Neuronal stem cell (in vitro differentiated cells): ENCODE data around the gene KCNJ6.
"Not testable (repeated sequence)": the region's sequence is repeated elsewhere in the genome, so short reads cannot be mapped to it uniquely, and the experiment has no call there.

ENCODE experiments used
- DNase-seq: peaks from one replicate; pipeline ENCODE4 v3.0.0-alpha.2; 2013; ENCODE audit warnings: low spot score
- H2AFZ ChIP-seq: one replicate; pipeline ENCODE4 v1.6.1; 2013; ENCODE audit warnings: mild to moderate bottlenecking, low read length, inconsistent platforms
- H2AK5ac ChIP-seq: 2 replicates; pipeline ENCODE4 v1.6.1; 2013; ENCODE audit warnings: low read depth, mild to moderate bottlenecking, inconsistent platforms, low read length, moderate library complexity, mixed read lengths
- H2BK120ac ChIP-seq: 2 replicates; pipeline ENCODE4 v1.6.1; 2013; ENCODE audit warnings: low read depth, mild to moderate bottlenecking, inconsistent platforms, low read length, moderate library complexity, mixed read lengths
- H2BK12ac ChIP-seq: one replicate; pipeline ENCODE4 v1.6.1; 2013; ENCODE audit warnings: low read length, inconsistent platforms
- H2BK15ac ChIP-seq: 2 replicates; pipeline ENCODE4 v1.6.1; 2013; ENCODE audit warnings: mild to moderate bottlenecking, low read length, inconsistent platforms, mixed read lengths
- H2BK5ac ChIP-seq: one replicate; pipeline ENCODE4 v1.6.1; 2013; ENCODE audit warnings: inconsistent platforms, mild to moderate bottlenecking, low read length, moderate library complexity
- H3K14ac ChIP-seq: one replicate; pipeline ENCODE4 v1.6.1; 2013; ENCODE audit warnings: low read length, inconsistent platforms
- H3K18ac ChIP-seq: 2 replicates; pipeline ENCODE4 v1.6.1; 2013; ENCODE audit warnings: low read length, inconsistent platforms
- H3K23ac ChIP-seq: 2 replicates; pipeline ENCODE4 v1.6.1; 2013; ENCODE audit warnings: low read depth, mild to moderate bottlenecking, mixed read lengths, low read length, inconsistent platforms; ENCODE audit not compliant: poor library complexity
- H3K27ac ChIP-seq: replicated peaks from 3 replicates; pipeline ENCODE4 v1.5.1; 2013; ENCODE audit warnings: low read length, inconsistent platforms
- H3K27me3 ChIP-seq, 3 experiments: 2 replicates each; pipeline ENCODE4 v1.6.1; 2013; ENCODE audit warnings: low read length in 3 of 3, mild to moderate bottlenecking in 2 of 3, inconsistent platforms in 1 of 3, low read depth in 1 of 3, mixed read lengths in 1 of 3, moderate library complexity in 1 of 3; ENCODE audit not compliant: control insufficient read depth in 3 of 3, insufficient read depth in 3 of 3
- H3K36me3 ChIP-seq, 2 donors: replicated peaks in 1 of 2; 2 replicates each; pipeline ENCODE4 v1.6.1; 2013; ENCODE audit warnings: low read length in 2 of 2; ENCODE audit not compliant: control insufficient read depth in 2 of 2, insufficient read depth in 2 of 2
- H3K4ac ChIP-seq: 2 replicates; pipeline ENCODE4 v1.6.1; 2013; ENCODE audit warnings: inconsistent platforms, mild to moderate bottlenecking, low read length, moderate library complexity
- H3K4me1 ChIP-seq, 2 donors: 1 replicate in 1 of 2; 2 replicates in 1 of 2; pipeline ENCODE4 v1.6.1; 2013; ENCODE audit warnings: low read length in 2 of 2, low read depth in 1 of 2; ENCODE audit not compliant: control insufficient read depth in 2 of 2, insufficient read depth in 1 of 2
- H3K4me2 ChIP-seq: one replicate; pipeline ENCODE4 v1.6.1; 2013; ENCODE audit warnings: mild to moderate bottlenecking, low read length, inconsistent platforms; ENCODE audit not compliant: insufficient read depth, poor library complexity, severe bottlenecking
- H3K4me3 ChIP-seq, 2 donors: 2 replicates each; pipeline ENCODE4 v1.5.1; 2013; ENCODE audit warnings: low read length in 2 of 2, mild to moderate bottlenecking in 2 of 2, inconsistent platforms in 1 of 2, moderate library complexity in 1 of 2
- H3K79me1 ChIP-seq: one replicate; pipeline ENCODE4 v1.6.1; 2013; ENCODE audit warnings: low read depth, mild to moderate bottlenecking, inconsistent platforms, low read length, moderate library complexity
- H3K9ac ChIP-seq: one replicate; pipeline ENCODE4 v1.6.1; 2013; ENCODE audit warnings: mild to moderate bottlenecking, low read depth, low read length, inconsistent platforms; ENCODE audit not compliant: poor library complexity
- H3K9me3 ChIP-seq, 2 donors: replicated peaks in 1 of 2; 2 replicates each; pipeline versions ENCODE3 to v1.6.1; 2013; ENCODE audit warnings: low read length in 2 of 2, mild to moderate bottlenecking in 2 of 2, inconsistent platforms in 1 of 2, low read depth in 1 of 2, mixed read lengths in 1 of 2, moderate library complexity in 1 of 2; ENCODE audit not compliant: control insufficient read depth in 2 of 2, insufficient read depth in 1 of 2
- H4K8ac ChIP-seq: one replicate; pipeline ENCODE4 v1.6.1; 2013; ENCODE audit warnings: low read depth, mild to moderate bottlenecking, inconsistent platforms, low read length, moderate library complexity
- H4K91ac ChIP-seq: one replicate; pipeline ENCODE4 v1.6.1; 2013; ENCODE audit warnings: low read length, low read depth, mild to moderate bottlenecking, inconsistent platforms; ENCODE audit not compliant: poor library complexity
- WGBS, 2 donors: extraction: QIAGEN DNeasy Blood & Tissue Kit; methylation state at CpG; one replicate each; pipeline ENCODE4 v1.1.7; 2013; ENCODE audit warnings: missing lambda C conversion rate in 2 of 2, mixed read lengths in 1 of 2; ENCODE audit not compliant: insufficient read length in 2 of 2, insufficient replicate concordance in 1 of 2; ENCODE audit errors: extremely low coverage in 2 of 2; 5-methylcytosine and 5-hydroxymethylcytosine counted together

The KCNJ6 gene

DNA sequence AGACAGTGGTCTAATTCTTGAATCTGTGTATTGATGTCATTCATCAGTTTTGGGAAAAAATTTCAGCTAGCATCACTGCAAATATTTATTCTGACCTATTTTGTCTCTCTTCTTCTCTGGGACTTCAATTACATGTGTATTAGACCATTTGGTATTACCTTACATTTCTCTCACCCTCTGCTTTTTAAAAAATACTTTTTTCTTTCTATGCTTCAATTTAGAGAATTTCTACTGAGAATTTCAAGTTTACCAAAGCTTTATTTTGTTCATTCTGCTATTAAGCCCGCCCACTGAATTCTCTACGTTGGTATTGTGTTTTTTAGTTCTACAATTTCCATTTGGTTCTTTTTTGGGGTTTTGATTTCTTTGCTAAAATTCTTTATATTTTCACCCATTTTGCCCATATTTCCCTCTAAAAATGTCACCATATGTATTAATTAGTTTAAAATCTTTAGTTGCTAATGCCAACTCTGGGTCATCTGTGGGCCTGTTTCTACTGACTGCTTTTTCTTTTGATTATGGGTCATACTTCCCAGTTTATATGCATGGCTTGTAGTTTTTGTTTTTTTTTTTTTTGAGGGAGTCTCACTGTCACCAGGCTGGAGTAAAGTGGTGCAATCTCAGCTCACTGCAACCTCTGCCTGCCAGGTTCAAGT is 337.7 kb downstream of the KCNJ6 start:
- Histone ChIP-seq H2AK5ac (no peak overlapping the region), H2AFZ (no peak overlapping the region), H3K14ac (no peak overlapping the region), H3K4me3 (no peak overlapping the region), H2BK15ac (no peak overlapping the region), H2BK5ac (no peak overlapping the region), H3K4me2 (no peak overlapping the region), H4K8ac (no peak overlapping the region), H3K27me3 (no peaks in the 10 kb centered on the region), H3K4me1 (no peaks in the 10 kb centered on the region), H3K23ac (no peak overlapping the region), H4K91ac (no peak overlapping the region), H3K27ac (no peak overlapping the region), H2BK120ac (no peak overlapping the region), H3K79me1 (no peaks in the 10 kb centered on the region), H3K36me3 (no peaks in the 10 kb centered on the region), H2BK12ac (no peak overlapping the region), H3K9ac (no peak overlapping the region), H3K4ac (no peak overlapping the region), H3K18ac (no peak overlapping the region), H3K9me3 (peaks cover 0 to 17% of the 10 kb centered on the region in 2 donors)
- DNase-seq = no peak
- no CpG with 5 or more reads among the region's 2 CpGs for WGBS, 2 donors

DNA sequence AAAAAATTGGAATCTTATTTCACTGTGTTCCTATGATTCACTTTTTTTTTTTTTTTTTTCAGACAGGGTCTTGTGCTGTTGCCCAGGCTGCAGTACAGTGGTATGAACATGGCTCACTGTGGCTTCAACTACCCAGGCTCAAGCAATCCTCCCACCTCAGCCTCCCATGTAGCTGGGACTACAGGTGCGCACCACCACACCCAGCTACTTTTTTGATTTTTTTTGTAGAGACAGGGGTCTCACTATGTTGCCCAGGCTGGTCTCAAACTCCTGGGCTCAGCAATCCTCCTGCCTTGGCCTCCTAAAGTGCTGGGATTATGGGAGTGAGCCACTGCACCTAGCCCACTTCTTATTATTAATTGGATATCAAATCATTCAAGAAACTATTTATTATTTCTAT is 339.3 kb downstream of the KCNJ6 start:
- not testable (repeated sequence) for DNase-seq, H3K27me3 ChIP-seq, H2AFZ ChIP-seq, H4K91ac ChIP-seq, H2AK5ac ChIP-seq, H3K9ac ChIP-seq, H3K79me1 ChIP-seq, H2BK12ac ChIP-seq, H2BK5ac ChIP-seq, H2BK15ac ChIP-seq, H3K18ac ChIP-seq, H3K4me1 ChIP-seq, H3K4me2 ChIP-seq, H3K27ac ChIP-seq, H3K14ac ChIP-seq, H3K4me3 ChIP-seq, H2BK120ac ChIP-seq, H3K23ac ChIP-seq, H3K36me3 ChIP-seq, H3K4ac ChIP-seq, H4K8ac ChIP-seq
- no CpG with 5 or more reads among the region's 1 CpG for WGBS, 2 donors
- peaks cover 0 to 17% of the 10 kb centered on the region in 2 donors for H3K9me3 ChIP-seq

DNA sequence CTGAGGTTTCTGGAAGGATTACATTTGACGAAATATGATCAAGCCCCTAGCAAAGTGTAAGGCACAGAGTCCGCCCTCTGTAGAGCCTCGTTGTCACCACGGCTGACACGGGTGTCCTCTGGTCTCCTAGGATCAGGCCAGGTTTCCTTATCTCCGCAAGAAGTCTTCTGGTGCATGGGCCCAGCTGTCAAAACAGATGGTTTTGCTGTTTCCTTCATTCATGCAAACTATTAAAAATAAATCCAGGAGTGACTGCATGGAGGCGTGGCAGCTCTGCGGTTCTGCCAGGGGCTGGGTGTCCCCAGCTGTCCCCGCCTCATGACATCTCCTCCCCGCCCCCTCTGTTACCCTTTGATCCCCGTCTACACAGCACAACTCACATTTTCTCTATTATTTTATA is 340.7 kb downstream of the KCNJ6 start:
- Histone ChIP-seq H2BK15ac (no peak overlapping the region), H3K79me1 (no peaks in the 10 kb centered on the region), H2BK5ac (no peak overlapping the region), H4K8ac (no peak overlapping the region), H3K4me2 (no peak overlapping the region), H3K4me1 (no peaks in the 10 kb centered on the region), H3K9me3 (peaks cover 0 to 17% of the 10 kb centered on the region in 2 donors), H2AFZ (no peak overlapping the region), H2BK120ac (no peak overlapping the region), H3K14ac (no peak overlapping the region), H3K18ac (no peak overlapping the region), H3K23ac (no peak overlapping the region), H2AK5ac (no peak overlapping the region), H3K36me3 (no peaks in the 10 kb centered on the region), H3K27me3 (no peaks in the 10 kb centered on the region), H3K4me3 (no peak overlapping the region), H2BK12ac (no peak overlapping the region), H3K9ac (no peak overlapping the region), H3K4ac (no peak overlapping the region), H4K91ac (no peak overlapping the region), H3K27ac (no peak overlapping the region)
- no peak for DNase-seq
- WGBS, 2 donors = no CpG with 5 or more reads among the region's 11 CpGs

DNA sequence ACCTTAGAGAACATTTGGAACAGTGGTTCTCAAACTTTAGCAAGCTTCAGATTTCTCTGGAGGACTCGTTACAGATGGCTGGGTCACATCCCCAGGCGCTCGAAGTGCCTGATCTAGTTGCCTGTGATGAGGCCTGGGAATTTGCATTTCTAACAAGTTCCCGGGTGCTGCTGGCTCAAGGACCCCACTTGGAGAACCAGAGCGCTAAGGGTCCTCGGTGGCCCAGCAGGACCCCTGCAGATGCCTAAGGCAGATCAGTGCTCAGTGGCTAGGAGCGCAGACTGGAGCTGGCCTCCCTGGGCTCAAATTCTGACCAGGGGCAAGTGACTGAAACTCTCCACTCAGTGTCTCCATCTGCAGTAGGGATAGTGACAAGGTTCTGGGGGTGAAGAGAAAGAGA is 341.5 kb downstream of the KCNJ6 start:
- Histone ChIP-seq H3K14ac (no peak overlapping the region), H3K4ac (no peak overlapping the region), H2AK5ac (no peak overlapping the region), H3K4me1 (no peaks in the 10 kb centered on the region), H4K8ac (no peak overlapping the region), H2BK12ac (no peak overlapping the region), H2BK120ac (no peak overlapping the region), H2BK5ac (no peak overlapping the region), H3K4me2 (no peak overlapping the region), H2AFZ (no peak overlapping the region), H4K91ac (no peak overlapping the region), H3K9me3 (peaks cover 0 to 17% of the 10 kb centered on the region in 2 donors), H2BK15ac (no peak overlapping the region), H3K27ac (no peak overlapping the region), H3K23ac (no peak overlapping the region), H3K79me1 (no peaks in the 10 kb centered on the region), H3K36me3 (no peaks in the 10 kb centered on the region), H3K9ac (no peak overlapping the region), H3K18ac (no peak overlapping the region), H3K27me3 (no peaks in the 10 kb centered on the region), H3K4me3 (no peak overlapping the region)
- DNase-seq = no peak
- WGBS, 2 donors = no CpG with 5 or more reads among the region's 7 CpGs
